GM19328 (cell line): ENCODE measurements around the gene MYEOV.

Source experiments
- ATAC-seq: cut with Tn5 transposase; IDR thresholded peaks from one replicate; pipeline ENCODE4 v1.9.1; 2021; ENCODE audit warnings: mild to moderate bottlenecking, moderate library complexity; ENCODE audit not compliant: unreplicated experiment

Gene MYEOV

DNA sequence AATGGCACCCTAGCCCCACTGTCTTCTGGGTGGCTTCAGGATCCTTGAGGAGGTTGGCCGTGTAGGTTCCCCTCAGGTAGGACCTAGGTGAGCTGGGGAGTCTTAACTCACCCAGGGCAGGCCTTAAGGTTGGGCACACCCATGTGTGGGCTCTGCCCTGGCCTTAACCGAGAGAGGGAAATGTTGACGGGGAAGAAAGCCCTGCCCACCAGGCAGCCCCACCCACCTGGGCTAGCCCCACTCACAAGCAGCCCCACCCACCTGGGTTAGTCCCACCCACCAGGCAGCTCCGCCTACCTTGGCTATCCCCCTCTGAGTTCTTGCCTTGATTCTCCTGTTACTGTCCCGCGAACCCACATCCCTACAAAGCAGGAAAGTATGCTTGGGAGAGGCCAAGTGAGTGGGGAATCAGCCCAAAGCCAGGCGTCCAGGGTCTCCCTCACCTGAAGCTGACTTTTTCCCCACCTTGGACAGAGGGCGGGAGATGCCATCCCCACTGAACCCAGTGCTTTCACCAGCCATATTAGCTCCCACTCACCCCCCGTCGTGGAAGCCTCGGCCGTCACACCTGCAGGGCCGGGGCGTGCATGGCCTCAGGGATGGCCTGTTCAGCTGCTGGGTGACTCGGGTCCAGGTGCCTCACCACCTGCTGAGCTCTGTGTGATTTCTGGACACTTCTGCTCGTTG lies at the start of gene MYEOV:
Gene MYEOV, plus strand, starts transcription at position 337 of the 687 bp plus-strand sequence. CDS start 1,200 bp downstream, outside the sequence.
- ATAC-seq: no peak

DNA sequence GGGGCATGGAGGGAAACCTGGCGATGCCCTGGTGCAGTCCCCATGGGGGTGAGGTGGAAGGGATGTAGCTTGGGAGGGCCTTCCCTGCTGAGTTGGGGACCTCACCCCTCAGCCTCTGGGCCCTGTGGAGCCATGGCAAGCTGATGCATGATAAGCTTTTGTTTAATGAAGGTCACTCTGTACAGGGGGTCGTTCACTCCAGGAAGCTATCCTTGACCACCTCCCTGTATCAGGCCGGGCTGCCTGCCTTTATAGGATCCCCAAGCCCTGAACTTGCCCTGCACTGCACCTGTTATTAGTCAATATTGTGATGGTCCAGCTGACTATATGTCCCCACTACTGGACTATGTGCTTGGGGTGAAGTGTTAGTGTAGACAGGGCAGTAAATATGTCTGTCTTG lies 49.7 kb upstream of the MYEOV start:
- no peak for ATAC-seq

DNA sequence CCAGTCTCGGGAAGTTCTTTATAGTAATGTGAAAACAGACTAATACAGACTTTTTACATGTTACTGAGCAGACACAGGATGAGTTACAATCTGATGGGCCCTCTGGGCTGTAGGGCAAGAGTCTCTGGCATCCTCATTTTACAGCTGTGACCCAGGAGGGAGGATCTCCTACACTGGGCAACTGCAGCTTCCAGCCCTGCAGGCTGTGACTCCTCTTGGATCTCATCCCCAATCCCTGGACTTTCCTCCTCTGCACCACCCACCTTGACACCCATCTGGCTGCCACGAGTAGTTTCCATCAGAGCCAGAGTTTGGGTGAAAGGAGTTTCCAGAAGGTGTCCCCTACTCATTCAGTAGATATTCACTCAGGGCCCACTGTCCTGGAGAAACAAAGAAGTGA lies 48.9 kb upstream of the MYEOV start:
- no peak for ATAC-seq

DNA sequence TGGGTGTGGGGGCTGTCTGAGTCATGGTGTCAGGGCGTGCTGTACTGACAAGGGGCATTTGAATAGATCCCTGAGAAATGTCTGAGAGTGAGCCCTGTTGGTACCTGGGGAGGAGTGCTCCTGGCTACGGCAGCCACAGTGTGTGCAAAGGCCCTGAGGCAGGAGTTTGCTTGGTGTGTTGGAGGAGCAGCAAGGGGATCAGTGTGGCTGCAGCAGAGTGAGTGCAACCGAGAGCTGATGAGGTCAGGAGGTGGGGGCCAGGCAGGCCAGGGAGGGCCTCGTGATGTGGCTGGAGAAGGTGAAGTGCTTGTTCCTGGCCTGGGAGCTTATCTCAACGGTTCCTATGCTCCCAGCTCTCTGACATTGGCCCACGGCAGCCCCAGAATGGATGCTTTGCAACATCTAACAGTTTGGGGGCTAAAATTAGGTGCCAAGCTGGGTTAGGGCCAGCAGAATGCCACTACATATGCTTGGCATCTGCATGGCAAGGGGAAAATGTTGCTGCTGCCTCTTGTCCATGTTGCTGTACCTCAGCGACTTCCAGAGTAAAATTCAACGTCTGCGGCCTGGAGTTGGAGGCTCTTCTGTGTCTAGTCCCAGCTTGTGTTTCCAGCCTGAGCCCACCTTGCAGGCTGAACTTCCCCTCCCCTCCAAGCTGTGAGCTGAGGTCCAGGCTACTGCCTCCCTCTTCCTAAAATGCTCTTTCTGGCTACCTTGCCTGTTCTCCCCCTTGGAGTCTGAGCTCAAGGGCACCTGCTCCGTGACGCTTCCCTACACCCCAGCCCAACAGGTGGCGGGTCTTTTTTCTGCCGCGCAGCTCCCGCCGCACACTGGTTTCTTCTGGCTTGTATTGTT lies 48.2 kb upstream of the MYEOV start:
- no peak for ATAC-seq

DNA sequence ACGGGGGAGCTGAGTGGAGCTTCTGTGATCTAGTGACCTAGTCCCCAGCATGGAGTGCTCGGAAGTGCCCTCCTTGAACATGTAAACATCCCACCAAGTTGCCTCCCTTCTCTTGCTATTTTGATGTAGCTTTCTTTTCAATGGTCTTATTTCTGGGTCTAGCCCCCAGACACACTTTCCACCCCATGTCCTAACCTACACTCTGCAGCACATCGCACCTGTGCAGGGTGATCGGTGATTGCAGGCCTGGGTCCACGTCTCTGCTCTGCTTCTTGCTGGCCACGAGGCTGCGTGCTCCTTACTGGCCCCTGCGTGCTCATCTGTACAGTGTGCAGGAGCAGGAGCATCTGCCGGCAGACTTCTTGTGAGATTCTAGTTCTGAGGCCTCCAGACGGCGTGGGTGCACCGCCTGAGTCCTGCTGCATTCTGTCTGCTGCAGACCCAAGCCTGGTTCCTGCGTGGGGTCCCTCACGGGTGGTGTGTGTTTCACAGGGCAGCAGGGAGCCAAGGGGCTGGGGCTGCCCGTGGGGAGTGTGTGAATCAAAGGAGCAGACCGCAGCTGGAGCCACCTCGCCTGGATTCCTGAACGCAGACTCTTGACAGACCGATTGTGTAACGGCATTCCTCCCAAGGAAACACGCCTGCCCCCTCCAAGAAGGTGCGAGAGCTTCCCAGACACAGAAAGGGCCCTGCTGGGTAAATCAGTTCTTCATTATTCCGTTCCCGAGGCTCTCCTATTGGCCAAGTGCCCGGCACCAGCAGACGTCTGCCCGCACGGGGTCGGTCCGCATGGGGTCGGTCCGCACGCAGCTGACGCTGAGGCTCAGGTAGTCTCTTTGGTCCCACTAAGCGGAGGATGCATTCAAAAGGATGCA lies 44.4 kb upstream of the MYEOV start:
- no peak for ATAC-seq

DNA sequence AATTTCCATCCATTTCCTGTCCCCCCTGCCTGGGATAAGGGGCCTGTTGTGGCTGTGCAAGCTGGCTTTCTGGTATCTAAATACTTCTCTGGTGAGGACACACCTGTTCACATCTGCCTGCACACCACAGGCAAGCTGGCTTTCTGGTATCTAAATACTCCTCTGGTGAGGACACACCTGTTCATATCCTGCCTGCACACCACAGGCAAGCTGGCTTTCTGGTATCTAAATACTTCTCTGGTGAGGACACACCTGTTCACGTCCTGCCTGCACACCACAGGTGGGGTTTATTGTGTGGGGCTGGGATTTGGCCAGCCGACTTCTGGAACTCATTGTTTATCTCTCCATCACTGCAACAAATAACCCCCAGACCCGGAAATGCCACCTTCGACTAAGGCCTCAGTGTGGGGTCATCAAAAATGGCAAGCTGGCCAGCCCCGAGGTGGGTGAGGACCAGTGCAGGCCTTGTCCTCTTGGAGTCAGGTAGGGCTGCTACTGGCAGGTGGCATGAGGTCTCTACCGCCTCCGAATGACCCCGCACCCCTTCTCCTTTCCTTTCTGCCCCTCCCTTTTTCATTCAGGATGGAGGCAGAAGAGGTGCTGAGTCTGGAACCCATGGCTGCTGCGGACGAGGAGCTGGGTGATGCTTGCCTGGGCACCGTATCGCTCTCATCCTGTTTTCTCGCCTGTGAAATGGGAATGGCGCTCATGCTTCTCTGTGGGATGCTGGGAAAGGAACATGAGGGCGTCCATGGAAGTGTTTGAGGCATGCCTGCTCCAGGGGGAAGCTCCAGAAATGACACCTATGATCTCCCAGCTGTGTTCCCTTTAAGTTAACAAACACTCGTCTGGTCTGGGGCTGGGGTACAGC lies 43.5 kb upstream of the MYEOV start:
- ATAC-seq: no peak

DNA sequence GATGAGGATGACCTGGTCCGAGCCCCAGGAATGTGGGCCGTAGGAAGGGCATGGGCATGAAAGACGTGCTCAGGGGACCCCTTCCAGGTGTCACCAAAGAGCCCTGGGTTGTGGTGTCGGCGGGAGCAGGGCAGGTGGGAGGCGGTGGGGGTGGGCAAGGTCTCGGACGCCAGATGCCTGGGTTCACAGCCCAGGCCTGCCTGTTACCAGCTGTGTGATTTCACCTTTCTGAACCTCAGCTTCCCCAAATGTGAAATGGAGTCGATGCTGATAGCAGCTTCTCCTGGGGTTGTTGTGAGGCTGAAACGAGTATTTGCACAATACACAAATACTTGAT lies 42.9 kb upstream of the MYEOV start:
- ATAC-seq: no peak

DNA sequence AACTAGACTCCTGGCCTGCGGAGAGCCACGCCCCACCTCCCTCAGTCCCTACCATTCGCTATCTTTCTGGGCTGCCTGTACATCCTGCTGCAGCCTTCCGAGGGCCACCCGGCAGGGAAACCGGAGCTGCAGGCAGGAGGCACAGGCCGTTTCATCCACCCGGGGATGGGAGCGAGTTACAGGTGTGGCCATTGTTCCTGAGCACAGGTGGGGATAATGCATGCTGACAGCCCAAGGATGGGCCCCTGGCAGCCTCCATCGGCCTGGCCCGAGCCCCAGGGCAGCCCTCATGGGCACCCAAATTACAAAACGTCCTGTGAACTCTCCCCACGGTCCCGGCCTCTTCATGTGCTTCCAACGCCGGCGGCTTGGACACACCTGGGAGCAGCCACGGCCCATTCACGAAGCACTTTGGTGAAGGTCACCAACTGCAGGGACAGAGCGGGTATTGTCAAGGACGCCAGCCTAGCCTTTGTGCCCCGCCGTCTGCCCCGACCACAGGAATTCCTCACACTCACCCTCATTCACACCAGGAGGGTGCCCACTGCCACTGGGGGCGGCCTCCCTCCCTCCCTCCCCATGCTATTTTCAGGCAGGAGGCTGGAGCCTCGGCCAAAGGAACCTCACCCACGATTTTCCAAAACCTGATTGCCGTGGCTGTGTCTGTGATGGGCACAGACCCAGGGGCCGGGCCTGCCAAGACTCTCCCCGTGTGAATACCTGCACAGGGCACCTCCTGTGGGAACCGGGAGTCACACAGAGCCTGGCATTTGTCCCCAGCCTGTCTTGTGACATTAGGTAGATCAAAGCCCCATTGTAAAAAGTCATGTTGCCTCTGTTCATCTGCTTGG lies 42.1 kb upstream of the MYEOV start:
- no peak for ATAC-seq

DNA sequence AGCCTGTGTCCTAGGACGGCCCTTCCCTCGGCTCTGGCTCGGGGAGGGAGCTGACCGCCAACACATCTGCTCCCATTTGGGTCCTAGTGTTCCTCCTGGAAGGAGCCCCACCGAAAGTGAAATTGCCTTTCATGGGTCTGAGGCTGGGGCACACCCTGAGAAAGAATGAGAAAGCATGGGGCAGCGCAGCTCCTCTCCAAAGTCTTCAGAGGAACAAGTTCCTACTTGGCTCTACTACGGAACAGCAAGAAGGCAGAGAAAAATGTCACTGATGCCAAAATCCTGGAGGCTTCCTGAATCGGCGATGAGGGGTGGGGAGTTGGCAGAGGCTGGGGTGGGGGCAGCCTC lies 41.5 kb upstream of the MYEOV start:
- no peak for ATAC-seq

DNA sequence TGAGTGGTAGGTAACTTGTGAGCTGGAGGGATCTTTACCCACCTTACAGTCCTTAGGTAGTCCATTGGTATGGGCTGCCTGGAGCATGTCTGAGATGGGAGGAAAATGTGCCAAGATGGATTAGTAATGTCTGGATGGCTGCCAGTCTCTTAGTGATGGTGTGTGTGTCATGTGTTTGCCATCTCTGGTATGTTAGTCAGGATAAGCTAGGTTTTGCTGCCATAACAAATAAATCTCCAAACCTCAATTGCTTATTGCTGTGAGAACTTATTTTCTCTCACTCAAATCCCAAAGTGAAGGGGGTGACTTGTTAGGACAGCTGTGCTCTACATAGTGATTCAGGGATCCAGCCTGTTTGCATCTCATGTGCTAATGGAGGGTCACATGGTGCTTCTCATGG lies 40.9 kb upstream of the MYEOV start:
- no peak for ATAC-seq

DNA sequence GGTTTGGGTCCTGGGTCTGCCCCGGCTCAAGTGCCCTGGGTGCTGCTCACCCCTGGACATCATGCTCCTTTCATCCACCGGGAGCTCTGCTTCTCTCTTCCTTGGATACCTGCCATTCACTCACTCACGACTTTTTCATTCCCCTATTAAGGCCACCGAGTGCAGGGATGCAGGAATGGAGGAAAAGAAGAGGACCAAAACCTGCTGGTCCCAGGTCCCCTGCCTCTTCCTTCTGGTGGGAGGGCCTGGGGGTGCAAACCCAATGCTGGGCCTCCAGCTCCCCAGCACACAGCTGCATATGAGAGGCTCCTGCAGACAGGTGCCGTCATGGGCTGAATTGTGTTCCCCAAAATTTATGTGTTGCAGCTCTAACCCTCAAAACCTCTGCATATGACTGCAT lies 36.8 kb upstream of the MYEOV start:
- ATAC-seq: no peak

DNA sequence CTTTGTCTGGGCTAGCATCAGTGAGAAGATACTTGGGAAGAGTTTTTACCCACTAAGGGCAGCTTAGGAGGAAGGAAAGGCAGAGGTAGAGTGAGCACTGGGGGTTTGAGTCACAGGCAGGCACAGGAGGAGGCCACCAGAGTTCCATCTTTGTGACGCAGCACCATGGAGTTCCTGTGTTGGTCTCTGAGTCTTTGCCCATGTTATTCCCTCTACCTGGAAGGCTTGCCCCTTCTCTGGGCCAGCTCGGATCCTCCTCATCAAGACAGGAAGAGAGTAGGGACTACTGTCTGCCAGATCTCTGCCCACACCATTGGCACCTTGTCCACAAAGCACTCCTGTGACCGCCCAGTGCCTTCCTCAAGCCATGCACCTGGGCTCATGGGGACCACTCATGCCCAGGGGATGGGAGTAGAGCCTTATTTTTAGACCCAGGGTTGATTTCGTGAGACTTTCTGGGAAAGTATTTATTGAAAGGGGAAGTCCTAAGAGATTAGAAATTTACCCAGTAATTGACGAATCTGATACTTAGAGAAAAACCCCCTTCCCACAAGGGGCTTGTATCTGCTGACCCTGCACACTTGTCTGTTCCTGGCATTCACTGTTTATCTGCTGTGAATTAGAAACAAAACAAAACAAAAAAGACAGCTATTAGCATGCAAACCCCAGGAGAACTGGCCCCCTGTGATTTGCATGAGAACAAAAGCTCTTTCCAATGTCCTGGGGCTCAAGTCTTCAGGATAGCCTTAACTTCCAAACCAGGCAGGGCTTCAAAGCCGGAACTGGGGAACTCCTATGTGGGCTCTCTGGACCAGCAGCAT lies 35.9 kb upstream of the MYEOV start:
- no peak for ATAC-seq

DNA sequence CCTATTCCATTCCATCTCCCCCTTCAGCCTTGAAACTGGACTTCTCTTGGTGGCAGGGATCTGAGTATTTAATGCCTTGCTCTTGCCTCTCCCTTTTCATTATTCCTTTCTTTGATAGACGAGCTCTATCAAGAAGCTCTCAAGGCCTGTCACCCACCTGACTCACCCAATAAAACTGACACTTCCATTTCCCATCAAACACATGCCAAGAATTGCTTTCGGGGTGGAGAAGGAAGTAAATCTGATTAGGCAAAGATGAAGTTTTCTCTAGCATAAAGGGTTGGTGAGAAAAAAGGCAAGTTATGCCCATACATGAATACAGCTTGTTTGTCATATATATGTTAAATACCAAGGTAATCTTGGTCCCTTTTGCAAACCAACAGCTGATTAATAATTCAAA lies 34.9 kb upstream of the MYEOV start:
- no peak for ATAC-seq

DNA sequence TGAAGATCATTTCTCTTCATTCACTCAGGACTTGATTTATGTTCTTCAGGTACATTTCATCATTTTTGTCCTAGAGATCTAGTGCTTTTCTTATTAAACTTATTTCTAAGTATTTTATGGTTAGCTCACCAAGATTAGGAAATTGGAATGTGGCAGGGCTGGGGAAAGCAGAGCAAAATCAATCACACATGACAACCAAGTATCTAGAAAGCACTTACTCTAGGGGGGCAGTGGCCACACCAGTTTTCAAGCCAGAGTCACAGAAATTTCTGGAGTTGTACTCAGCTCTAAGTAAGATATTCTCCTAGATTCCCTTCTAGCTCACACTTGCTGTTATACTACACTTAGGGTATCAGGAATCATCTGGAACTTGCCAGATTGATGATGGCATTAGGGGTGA lies 33.3 kb upstream of the MYEOV start:
- no peak for ATAC-seq

DNA sequence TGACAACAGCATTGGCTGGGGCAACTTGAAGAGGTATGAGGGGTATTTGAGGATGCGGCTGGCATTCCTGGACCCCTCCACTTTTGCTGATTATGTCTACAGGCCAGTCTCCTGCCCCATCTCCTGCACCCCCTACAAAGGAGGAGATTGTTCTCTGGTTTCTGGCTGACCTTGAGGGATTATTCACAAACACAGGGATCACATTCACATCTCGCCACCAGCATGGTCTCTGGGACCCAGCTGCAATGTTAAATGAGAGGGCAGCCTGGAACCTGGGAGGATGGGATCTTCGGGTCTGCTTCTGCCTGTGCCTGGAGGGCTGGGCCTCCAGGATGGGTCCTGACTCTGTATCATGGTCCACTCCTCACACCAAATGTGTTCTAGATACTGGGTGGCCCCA lies 32.8 kb upstream of the MYEOV start:
- no peak for ATAC-seq

DNA sequence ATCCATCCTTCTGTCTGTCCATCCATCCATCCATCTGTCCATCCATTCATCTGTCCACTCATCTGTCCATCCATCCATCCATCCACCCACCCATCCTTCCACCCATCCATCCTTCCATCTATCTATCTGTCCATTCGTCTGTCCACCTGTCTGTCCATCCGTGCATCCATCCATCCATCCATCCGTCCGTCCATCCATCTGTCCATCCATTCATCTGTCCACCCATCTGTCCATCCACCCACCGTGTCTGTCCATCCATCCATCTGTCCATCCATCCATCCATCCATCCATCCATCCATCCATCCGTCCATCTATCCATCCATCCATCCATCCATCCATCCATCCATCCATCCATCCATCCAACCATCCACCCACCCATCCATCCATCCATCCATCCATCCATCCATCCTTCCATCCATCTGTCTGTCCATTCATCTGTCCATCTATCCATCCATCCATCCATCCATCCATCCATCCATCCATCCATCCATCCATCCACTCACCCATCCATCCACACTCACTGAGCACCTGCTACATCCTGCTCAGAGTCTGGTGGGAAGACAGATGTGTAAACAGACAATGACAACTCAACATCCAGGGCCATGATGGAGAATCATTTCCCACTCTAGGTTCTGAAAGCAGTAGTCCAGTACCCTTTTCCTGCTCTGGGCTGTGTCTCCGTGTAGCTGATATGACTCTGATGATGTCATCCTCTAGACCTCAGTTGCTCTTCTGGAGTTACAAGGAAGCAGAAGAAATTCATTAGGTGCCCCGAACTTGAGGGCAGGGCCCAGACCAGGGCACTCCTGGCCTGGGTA lies 30.8 kb upstream of the MYEOV start:
- no peak for ATAC-seq

DNA sequence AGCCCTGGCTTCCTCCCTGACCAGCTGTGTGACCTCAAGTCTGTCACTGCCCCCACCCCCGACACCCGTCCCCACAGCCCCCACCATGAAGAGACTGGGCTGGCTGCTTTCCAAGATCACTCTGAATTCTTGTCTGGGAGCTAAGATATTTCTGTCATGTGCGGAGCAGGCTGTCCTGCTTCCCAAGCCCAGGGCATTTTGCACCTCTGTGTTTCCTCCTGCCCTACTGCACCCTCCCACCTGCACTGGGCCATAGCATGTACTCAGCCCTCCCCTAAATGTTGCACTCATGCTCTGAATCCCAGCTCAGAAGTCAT lies 30.3 kb upstream of the MYEOV start:
- ATAC-seq: no peak

DNA sequence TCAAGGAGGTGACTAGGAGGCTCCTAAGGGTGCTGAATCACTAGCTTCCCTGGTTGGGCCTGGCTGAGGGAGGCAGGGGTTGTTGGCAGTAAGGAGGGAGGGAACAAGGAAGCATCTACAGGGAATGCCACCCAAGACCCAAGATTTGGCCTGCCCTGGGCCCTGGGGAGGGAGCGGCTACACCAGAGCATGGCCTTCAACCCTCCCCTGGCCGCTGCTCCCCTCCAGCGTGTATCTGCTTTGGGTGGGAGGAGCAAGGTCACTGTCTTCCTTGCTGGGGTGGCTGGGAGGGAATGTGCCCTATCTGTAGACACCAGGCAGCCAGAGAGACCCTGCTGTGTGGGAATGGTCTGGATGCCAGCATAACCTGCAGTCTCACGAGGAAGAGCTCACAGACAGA lies 29.5 kb upstream of the MYEOV start:
- no peak for ATAC-seq
